NB4 (cell line): ENCODE results near the gene MCTP1.

Experiments
- DNase-seq: peaks from one replicate; pipeline ENCODE4 v3.0.0; 2010; ENCODE audit warnings: low read depth
- H3K4me3 ChIP-seq: one replicate; pipeline ENCODE4 v1.5.1; 2011; ENCODE audit warnings: mild to moderate bottlenecking, low read depth, low read length, moderate library complexity
- CTCF ChIP-seq: IDR thresholded peaks from one replicate; pipeline ENCODE4 v1.5.1; 2012; ENCODE audit warnings: low read depth, low read length
- MAX ChIP-seq: IDR thresholded peaks from 2 replicates; pipeline ENCODE4 v1.6.1; 2011; ENCODE audit warnings: low read depth, low read length
- MYC ChIP-seq: IDR thresholded peaks from 2 replicates; pipeline ENCODE4 v1.6.1; 2011; ENCODE audit warnings: low read depth, low read length
- POLR2A ChIP-seq: IDR thresholded peaks from 2 replicates; pipeline ENCODE4 v1.6.1; 2011; ENCODE audit warnings: mild to moderate bottlenecking; ENCODE audit not compliant: insufficient read length; ENCODE audit errors: extremely low read depth

The MCTP1 gene

DNA sequence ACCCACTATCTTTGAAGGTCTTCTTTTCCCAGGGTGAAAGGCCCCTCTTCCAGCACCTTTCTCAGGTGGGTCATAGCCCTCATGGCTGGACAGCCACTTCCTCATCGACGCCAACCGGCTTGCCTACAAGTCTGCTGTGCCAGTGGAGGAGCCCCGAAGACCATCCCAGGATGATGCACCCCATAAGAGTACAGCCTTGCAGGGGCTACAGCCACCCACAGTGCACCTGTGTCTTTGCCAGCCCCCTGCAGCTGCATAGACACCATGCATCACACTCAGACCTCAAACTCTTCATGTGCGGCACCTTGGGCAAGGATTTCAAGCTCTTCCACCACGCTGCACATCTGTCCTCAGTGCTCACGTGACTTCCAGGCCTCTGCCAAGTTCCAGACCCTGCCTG lies 493.1 kb downstream of the MCTP1 start:
- no peak overlapping the region for H3K4me3 ChIP-seq
- TF ChIP-seq POLR2A (no peak), CTCF (no peak), MAX (no peak), MYC (no peak)
- no peak for DNase-seq

DNA sequence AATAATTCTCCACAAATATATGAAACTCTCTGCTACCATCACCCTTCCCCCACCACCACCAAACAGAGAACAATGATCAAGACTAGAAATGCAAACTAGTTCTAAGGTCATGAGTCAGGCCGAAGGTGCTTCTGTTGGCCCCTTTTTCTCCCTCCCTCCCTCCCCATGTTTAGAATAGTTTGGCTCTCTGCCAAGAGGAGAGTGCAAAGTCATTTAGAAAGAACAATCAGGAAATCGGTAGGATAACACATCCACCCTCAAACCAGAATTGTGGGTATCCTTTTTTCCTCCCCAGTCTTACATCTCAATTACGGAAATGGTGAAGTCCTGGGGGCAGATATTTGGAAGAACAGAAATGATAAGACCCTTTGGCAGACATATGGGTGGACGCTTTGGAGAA lies 496.4 kb downstream of the MCTP1 start:
- DNase-seq = no peak

DNA sequence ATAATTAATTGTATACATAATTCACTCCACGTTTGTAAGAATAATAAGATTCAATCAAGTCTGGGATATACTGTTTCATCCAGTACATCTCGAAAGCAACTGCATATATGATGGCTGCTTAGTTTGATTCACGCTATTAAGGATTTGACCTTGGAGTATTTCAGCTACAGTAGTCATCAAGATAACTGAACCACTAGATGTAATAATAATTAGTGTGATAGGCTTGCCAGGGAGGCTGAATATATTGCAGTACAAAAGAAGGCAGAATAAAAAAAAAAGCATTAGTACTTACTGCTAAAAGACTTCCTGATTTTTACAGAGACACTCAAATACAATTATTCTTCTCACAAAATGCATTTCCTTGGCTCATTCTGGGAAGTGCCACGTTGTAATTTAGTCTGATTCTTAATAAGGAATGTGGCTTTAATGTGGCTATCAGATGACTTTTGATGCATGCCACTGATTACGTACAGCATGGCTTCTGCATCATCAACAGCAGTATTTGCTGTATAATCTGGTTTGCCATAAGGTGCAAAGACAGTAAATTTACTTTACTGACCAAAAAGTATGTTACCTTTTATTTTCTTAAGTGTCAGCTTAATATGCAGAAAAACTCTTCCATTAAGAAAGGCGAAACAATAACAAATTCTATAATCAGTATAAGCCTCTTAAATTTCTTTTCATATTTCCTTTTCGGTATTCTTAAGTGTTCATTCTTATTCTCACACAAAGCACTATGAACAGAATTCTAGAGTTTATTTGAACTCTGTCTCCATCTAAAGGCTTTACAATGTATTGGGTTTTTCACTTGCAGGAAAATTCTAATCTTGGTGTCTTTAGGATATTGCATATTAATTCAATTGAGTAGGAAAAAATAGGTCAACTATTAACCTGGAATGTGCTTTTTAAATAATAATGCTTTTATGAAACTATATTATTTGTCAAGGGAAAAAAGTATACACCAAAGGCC lies 500.1 kb downstream of the MCTP1 start:
- no peak overlapping the region for H3K4me3 ChIP-seq
- TF ChIP-seq MYC (no peak), POLR2A (no peak), CTCF (no peak), MAX (no peak)
- peak; percentile 7 for DNase-seq

More for the DNA sequence above, 496.4 kb downstream of the MCTP1 start:
- no peak for TF ChIP-seq CTCF
- TF ChIP-seq MAX = no peak
- no peak for TF ChIP-seq MYC
- no peak for TF ChIP-seq POLR2A
- H3K4me3 ChIP-seq = no peak overlapping the region

DNA sequence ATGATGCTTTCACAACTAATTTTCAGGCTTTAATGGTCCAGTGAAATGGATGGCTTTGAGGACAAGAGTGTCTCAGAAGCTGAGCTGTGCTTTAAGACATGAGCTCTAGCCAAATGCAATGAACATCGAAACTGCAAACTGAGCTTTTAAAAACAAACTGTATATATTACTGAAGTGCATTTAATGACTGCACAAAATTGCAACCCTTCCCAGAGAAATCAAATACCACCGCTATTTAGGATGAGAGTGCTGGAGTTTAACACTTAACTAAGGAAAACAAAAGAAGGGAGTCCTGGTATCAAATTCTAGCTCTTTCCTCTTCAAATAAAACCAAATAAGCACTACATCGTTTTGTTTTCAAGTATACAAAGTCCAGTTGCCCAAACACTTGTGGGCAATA lies 502.5 kb downstream of the MCTP1 start:
- H3K4me3 ChIP-seq = no peak overlapping the region
- no peak for DNase-seq
- TF ChIP-seq CTCF (no peak), POLR2A (no peak), MYC (no peak), MAX (no peak)

DNA sequence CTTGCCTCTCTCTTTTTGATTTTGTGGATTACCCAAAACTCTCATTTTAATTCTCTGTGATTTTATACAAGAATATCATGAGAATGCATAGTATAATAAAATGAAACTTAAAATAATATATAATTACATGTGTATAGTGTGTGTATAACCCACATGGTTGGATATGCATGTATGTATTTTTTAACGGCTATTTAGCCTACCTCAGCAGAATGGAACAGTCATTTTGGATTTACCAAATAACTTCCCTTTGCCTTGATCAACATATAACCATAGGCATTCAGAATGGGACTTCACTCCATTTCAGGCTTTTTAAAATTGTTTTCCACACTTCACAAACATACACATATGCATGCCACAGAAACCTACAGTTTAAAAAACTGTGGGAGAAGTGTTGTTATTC lies 505.2 kb downstream of the MCTP1 start:
- TF ChIP-seq CTCF (no peak), POLR2A (no peak), MYC (no peak), MAX (no peak)
- H3K4me3 ChIP-seq = no peak overlapping the region
- DNase-seq = no peak
